Gastroesophageal sphincter (tissue), 4 donors: Measurements from ENCODE around the gene FAM43A. TPM values are rescaled to one million over a fixed set of nuclear protein-coding genes. Genes with fewer than 3 reads are reported as not detected.

Experiments used
- ATAC-seq: fragments of 150-250 bp; one replicate; pipeline ENCODE4 v1.9.1; 2016; ENCODE audit warnings: mild to moderate bottlenecking, moderate library complexity
- H3K27ac ChIP-seq, 4 donors: fragments of 200-600 bp; sonication (generic) in 3 of 4; 1 replicate in 3 of 4; 2 replicates in 1 of 4; pipeline ENCODE4 v1.5.1; 2016 to 2019
- H3K27me3 ChIP-seq: fragments of 200-600 bp; sonication (generic); one replicate; pipeline ENCODE4 v1.5.1; 2019
- H3K36me3 ChIP-seq, 2 donors: fragments of 200-600 bp; sonication (generic); one replicate each; pipeline ENCODE4 v1.5.1; 2019; ENCODE audit warnings: control low read depth in 1 of 2
- H3K4me1 ChIP-seq, 3 donors: fragments of 200-600 bp; sonication (generic); 1 replicate in 2 of 3; 2 replicates in 1 of 3; pipeline ENCODE4 v1.5.1; 2016 to 2019; ENCODE audit warnings: control low read depth in 2 of 3
- H3K4me3 ChIP-seq, 2 donors: fragments of 200-600 bp; sonication (generic); one replicate each; pipeline ENCODE4 v1.5.1; 2019; ENCODE audit warnings: mild to moderate bottlenecking in 1 of 2, moderate library complexity in 1 of 2
- H3K9me3 ChIP-seq, 3 donors: fragments of 200-600 bp; sonication (generic); one replicate each; pipeline ENCODE4 v1.5.1; 2017 to 2019; ENCODE audit warnings: control low read depth in 2 of 3
- CTCF ChIP-seq, 4 experiments: fragments of 200-600 bp in 2 of 4; fragments of 450-650 bp in 2 of 4; sonication (generic) in 1 of 4; IDR thresholded peaks; one replicate each; pipeline ENCODE4 v1.5.1; 2017 to 2019; ENCODE audit warnings: antibody characterized with exemption in 4 of 4, mild to moderate bottlenecking in 2 of 4, moderate library complexity in 2 of 4
- EP300 ChIP-seq: sonication (generic); formaldehyde crosslinking; IDR thresholded peaks from one replicate; pipeline ENCODE4 v1.6.1; 2017; ENCODE audit warnings: antibody characterized with exemption, mild to moderate bottlenecking
- POLR2A ChIP-seq, 2 donors: fragments of 450-650 bp; IDR thresholded peaks; one replicate each; pipeline ENCODE4 v1.6.1; 2017; ENCODE audit warnings: antibody characterized with exemption in 2 of 2, mild to moderate bottlenecking in 2 of 2, moderate library complexity in 1 of 2
- POLR2AphosphoS5 ChIP-seq: sonication (generic); formaldehyde crosslinking; IDR thresholded peaks from one replicate; pipeline ENCODE4 v1.6.1; 2017; ENCODE audit warnings: antibody characterized with exemption
- WGBS, 2 donors: methylation state at CpG; one replicate each; pipeline ENCODE4 v1.1.5; 2018; ENCODE audit warnings: low coverage in 1 of 2; 5-methylcytosine and 5-hydroxymethylcytosine counted together
- total RNA-seq, 4 donors: library from RNA; depleted of rRNA; stranded (reverse); fragments of >200 nt; gene quantifications; one replicate each; pipeline ENCODE4 v1.1.0, GENCODE V29; 2016

FAM43A gene
- total RNA-seq, 4 donors from 2014 or later = 15.9 to 36.3 (median 23.8) TPM

GRCh38 chr3:194725346-194725745, 39.7 kb downstream of the FAM43A start:
- TF ChIP-seq POLR2AphosphoS5 = no peak
- no peak for TF ChIP-seq CTCF (IDR thresholded peaks at IDR 0.05)
- no peaks in the 10 kb centered on the region for H3K36me3 ChIP-seq
- H3K4me3 ChIP-seq = no peak overlapping the region
- WGBS, 2 donors = 60 to 84% methylated on average over 5 of the region's 5 CpGs
- H3K27ac ChIP-seq = no peak overlapping the region
- H3K9me3 ChIP-seq = no peaks in the 10 kb centered on the region
- H3K27me3 ChIP-seq = peaks cover 4% of the 10 kb centered on the region
- ATAC-seq = no peak
- H3K4me1 ChIP-seq = no peaks in the 10 kb centered on the region

GRCh38 chr3:194727435-194728128, 41.9 kb downstream of the FAM43A start:
- no peak for ATAC-seq
- Histone ChIP-seq H3K27me3 (peaks cover 6% of the 10 kb centered on the region), H3K4me3 (no peak overlapping the region), H3K4me1 (no peaks in the 10 kb centered on the region), H3K36me3 (no peaks in the 10 kb centered on the region), H3K9me3 (no peaks in the 10 kb centered on the region), H3K27ac (no peak overlapping the region)
- TF ChIP-seq EP300 (no peak), CTCF (IDR thresholded peaks at IDR 0.05) (no peak), POLR2A (IDR thresholded peaks at IDR 0.05) (no peak), POLR2AphosphoS5 (no peak)
- WGBS, 2 donors = 60 to 71% methylated on average over 9 to 11 of the region's 11 CpGs

GRCh38 chr3:194728986-194729385, 43.3 kb downstream of the FAM43A start:
- no peaks in the 10 kb centered on the region for H3K4me1 ChIP-seq
- no peak overlapping the region for H3K4me3 ChIP-seq
- no peak overlapping the region for H3K27ac ChIP-seq
- 100% methylated on average over 1 to 2 of the region's 2 CpGs for WGBS, 2 donors
- TF ChIP-seq POLR2A (IDR thresholded peaks at IDR 0.05) = no peak
- TF ChIP-seq EP300 = no peak
- no peak for TF ChIP-seq CTCF (IDR thresholded peaks at IDR 0.05)
- TF ChIP-seq POLR2AphosphoS5 = no peak
- H3K36me3 ChIP-seq = no peaks in the 10 kb centered on the region
- H3K27me3 ChIP-seq = peaks cover 12% of the 10 kb centered on the region
- no peaks in the 10 kb centered on the region for H3K9me3 ChIP-seq
- ATAC-seq = no peak

GRCh38 chr3:194730365-194730764, 44.7 kb downstream of the FAM43A start:
- H3K4me1 ChIP-seq = no peaks in the 10 kb centered on the region
- H3K27ac ChIP-seq = no peak overlapping the region
- TF ChIP-seq CTCF (IDR thresholded peaks at IDR 0.05) = no peak
- TF ChIP-seq POLR2AphosphoS5 = no peak
- no peak for TF ChIP-seq EP300
- no peak for TF ChIP-seq POLR2A (IDR thresholded peaks at IDR 0.05)
- H3K36me3 ChIP-seq = no peaks in the 10 kb centered on the region
- 54 to 82% methylated on average over 3 to 4 of the region's 10 CpGs for WGBS, 2 donors
- peaks cover 0 to 2% (median 0%) of the 10 kb centered on the region in 3 donors for H3K9me3 ChIP-seq
- H3K27me3 ChIP-seq = peaks cover 12% of the 10 kb centered on the region
- H3K4me3 ChIP-seq = no peak overlapping the region
- no peak for ATAC-seq

GRCh38 chr3:194731506-194732073, 45.9 kb downstream of the FAM43A start:
- Histone ChIP-seq H3K4me1 (no peaks in the 10 kb centered on the region), H3K9me3 (peaks cover 0 to 6% (median 0%) of the 10 kb centered on the region in 3 donors), H3K27ac (no peak overlapping the region), H3K36me3 (no peaks in the 10 kb centered on the region), H3K4me3 (no peak overlapping the region), H3K27me3 (peaks cover 10% of the 10 kb centered on the region)
- WGBS, 2 donors = 80 to 85% methylated on average over 1 to 3 of the region's 5 CpGs
- ATAC-seq = no peak
- TF ChIP-seq POLR2AphosphoS5 = no peak
- no peak for TF ChIP-seq POLR2A (IDR thresholded peaks at IDR 0.05)
- no peak for TF ChIP-seq CTCF (IDR thresholded peaks at IDR 0.05)
- no peak for TF ChIP-seq EP300
